GM12878 (cell line): ENCODE measurements around the gene VASH1. TPM values are rescaled to one million over a fixed set of nuclear protein-coding genes. Genes with fewer than 3 reads are reported as not detected.
A peak's percentile ranks its signal among the peaks of the same experiment; 100 is the strongest.

Experiments
- ATAC-seq: fragments of 200-7000 bp; cut with Tn5 transposase; 3 replicates; pipeline ENCODE4 v1.9.1; 2020; ENCODE audit warnings: mild to moderate bottlenecking, moderate library complexity
- BruUV-seq: library from RNA; stranded (reverse); fragments of 400-500 nt; replicated peaks from 2 replicates; lab custom pipeline; 2021; lab: Mats Ljungman, UMichigan
- CTCF ChIA-PET: fragments of 300-600 bp; sonication (Branson Sonifier 250); formaldehyde crosslinking; extraction: SDS; loops from one replicate; lab custom pipeline; 2021; ENCODE audit warnings: inconsistent platforms; lab: Yijun Ruan, JAX
- POLR2A ChIA-PET: fragments of 350-600 bp; formaldehyde crosslinking; extraction: SDS; loops from one replicate; lab custom pipeline; 2021; ENCODE audit warnings: inconsistent platforms; lab: Charles Lee
- RAD21 ChIA-PET: fragments of 300-600 bp; sonication (Branson Sonifier 250); formaldehyde crosslinking; loops from one replicate; lab custom pipeline; 2023; ENCODE audit warnings: antibody characterized with exemption; ENCODE audit not compliant: unreplicated experiment; lab: Charles Lee
- SMC1A ChIA-PET: fragments of 300-600 bp; sonication (Branson Sonifier 250); formaldehyde crosslinking; loops from one replicate; lab custom pipeline; 2023; ENCODE audit not compliant: unreplicated experiment, uncharacterized antibody; lab: Charles Lee
- DNase-seq: peaks from one replicate; pipeline ENCODE4 v3.0.0-alpha.2; 2011; ENCODE audit warnings: low read depth, low spot score
- FAIRE-seq: peaks from 3 replicates; lab custom pipeline; 2011; peaks lifted over from hg19 to GRCh38; lab: Jason Lieb, UNC
- H2AFZ ChIP-seq: 2 replicates; pipeline ENCODE4 v1.6.0; 2011; ENCODE audit warnings: low read depth, low read length, control low read depth; ENCODE audit not compliant: control insufficient read depth
- H3K27ac ChIP-seq: 2 replicates; pipeline ENCODE4 v1.5.1; 2011; ENCODE audit warnings: control low read depth; ENCODE audit not compliant: control insufficient read depth, insufficient read depth
- H3K27me3 ChIP-seq, 2 experiments: replicated peaks in 1 of 2; 2 replicates each; pipeline versions ENCODE4 v1.6.0 to v1.6.1; 2011; ENCODE audit warnings: low read length in 1 of 2; ENCODE audit not compliant: control insufficient read depth in 2 of 2, insufficient read depth in 2 of 2
- H3K36me3 ChIP-seq, 2 experiments: 2 replicates each; pipeline ENCODE4 v1.5.1; 2011; ENCODE audit warnings: low read length in 1 of 2; ENCODE audit not compliant: control insufficient read depth in 2 of 2, insufficient read depth in 2 of 2
- H3K4me1 ChIP-seq: 2 replicates; pipeline ENCODE4 v1.6.1; 2011; ENCODE audit warnings: mild to moderate bottlenecking, low read length, moderate library complexity, mixed read lengths; ENCODE audit not compliant: control insufficient read depth, insufficient read depth
- H3K4me2 ChIP-seq: 2 replicates; pipeline ENCODE4 v1.6.0; 2011; ENCODE audit warnings: control low read depth; ENCODE audit not compliant: control insufficient read depth, insufficient read depth
- H3K4me3 ChIP-seq: fragments of 200-600 bp; sonication (generic); 2 replicates; pipeline ENCODE4 v1.5.1; 2016
- H3K79me2 ChIP-seq: 2 replicates; pipeline ENCODE4 v1.6.0; 2011; ENCODE audit warnings: low read length; ENCODE audit not compliant: control insufficient read depth, insufficient read depth
- H3K9ac ChIP-seq: 2 replicates; pipeline ENCODE4 v1.8.0; 2011; ENCODE audit warnings: low read length, control low read depth, mixed read lengths; ENCODE audit not compliant: control insufficient read depth, insufficient read depth
- H3K9me3 ChIP-seq: replicated peaks from 3 replicates; pipeline ENCODE4 v1.5.1; 2011; ENCODE audit warnings: mild to moderate bottlenecking, low read length; ENCODE audit not compliant: control insufficient read depth, insufficient read depth
- H4K20me1 ChIP-seq: 2 replicates; pipeline ENCODE4 v1.6.0; 2011; ENCODE audit not compliant: control insufficient read depth, insufficient read depth
- ASH2L ChIP-seq: fragments of 300-600, 200-600 bp; sonication (generic); IDR thresholded peaks from 2 replicates; pipeline ENCODE4 v1.6.1; 2017; ENCODE audit warnings: low read depth, mild to moderate bottlenecking, borderline replicate concordance
- EZH2 ChIP-seq: IDR thresholded peaks from 2 replicates; pipeline ENCODE4 v1.6.1; 2012; ENCODE audit warnings: low read depth, mild to moderate bottlenecking, control low read depth, inconsistent platforms, low read length, borderline replicate concordance; ENCODE audit not compliant: control insufficient read depth
- KDM1A ChIP-seq: fragments of 200-600 bp; sonication (generic); IDR thresholded peaks from 2 replicates; pipeline ENCODE4 v1.6.1; 2016; ENCODE audit warnings: borderline replicate concordance
- NBN ChIP-seq: fragments of 450-650 bp; IDR thresholded peaks from 2 replicates; pipeline ENCODE4 v1.6.1; 2016
- NFYA ChIP-seq: IDR thresholded peaks from 2 replicates; pipeline ENCODE4 v1.6.1; 2011; ENCODE audit warnings: low read depth, mild to moderate bottlenecking, low read length, improper control_type of control experiment, borderline replicate concordance
- PAX5 ChIP-seq: IDR thresholded peaks from 2 replicates; pipeline ENCODE4 v1.6.1; 2011; ENCODE audit warnings: low read depth, low read length, borderline replicate concordance
- POU2F2 ChIP-seq: IDR thresholded peaks from 3 replicates; pipeline ENCODE4 v1.6.1; 2011; ENCODE audit warnings: low read depth, mild to moderate bottlenecking, low read length, borderline replicate concordance
- SRF ChIP-seq, 2 experiments: IDR thresholded peaks; 2 replicates each; pipeline ENCODE4 v1.6.1; 2011; ENCODE audit warnings: low read depth in 2 of 2, low read length in 2 of 2, mild to moderate bottlenecking in 1 of 2, moderate library complexity in 1 of 2
- TBL1XR1 ChIP-seq: IDR thresholded peaks from 2 replicates; pipeline ENCODE4 v1.6.1; 2012; ENCODE audit warnings: low read depth, low read length, improper control_type of control experiment
- TCF12 ChIP-seq: IDR thresholded peaks from 2 replicates; pipeline ENCODE4 v1.6.1; 2011; ENCODE audit warnings: low read depth, mild to moderate bottlenecking, low read length
- WRNIP1 ChIP-seq: IDR thresholded peaks from 2 replicates; pipeline ENCODE4 v1.6.1; 2011; ENCODE audit warnings: low read depth, low read length, improper control_type of control experiment, borderline replicate concordance
- WGBS: methylation state at CpG from one replicate; pipeline ENCODE4 v1.1.6; 2016; ENCODE audit warnings: low lambda C conversion rate; ENCODE audit not compliant: insufficient replicate concordance, insufficient coverage; ENCODE audit errors: missing lambda C conversion rate; 5-methylcytosine and 5-hydroxymethylcytosine counted together
- in situ Hi-C: fragments of 300-500 bp; cut with MboI; formaldehyde crosslinking; loops from 9 replicates; pipeline ENCODE4 v1.14.3; 2018; ENCODE audit warnings: mixed read lengths
- intact Hi-C: fragments of 100-400 bp; cut with micrococcal nuclease; formaldehyde crosslinking; loops from one replicate; pipeline ENCODE4 v1.14.2; 2022; ENCODE audit not compliant: unreplicated experiment
- polyA plus RNA-seq, 11 experiments: library from polyadenylated mRNA; depleted of rRNA in 4 of 11; unstranded in 6 of 11; stranded (reverse) in 5 of 11; fragments of >200 nt; fragmentation: Nextera tagmentation in 4 of 11; fragmentation: Illumina TruSeq in 1 of 11; extraction: Ambion mirVana in 4 of 11; extraction: Trizol in 1 of 11; gene quantifications; 1 replicate in 1 of 11; 2 replicates in 10 of 11; pipeline versions ENCODE4 v1.2.1 to v1.2.3, GENCODE V29; 2011 to 2016; ENCODE audit warnings: inconsistent platforms in 2 of 11, missing spikeins in 2 of 11, low read depth in 1 of 11
- total RNA-seq, 4 experiments: library from RNA; depleted of rRNA in 3 of 4; stranded (reverse); fragments of >200 nt in 3 of 4; fragmentation: Illumina TruSeq in 1 of 4; extraction: Trizol in 1 of 4; gene quantifications; 2 replicates each; pipeline versions ENCODE4 v1.2.1 to v1.2.3, GENCODE V29; 2013 to 2021
- TF ChIP-seq, protein P1 (sequence below): fragments of 450-650 bp; IDR thresholded peaks from 2 replicates; pipeline ENCODE4 v1.6.1; 2017; ENCODE audit warnings: mild to moderate bottlenecking, low read depth, inconsistent platforms; ENCODE audit not compliant: poor library complexity, severe bottlenecking
- TF ChIP-seq, protein P2 (sequence below): fragments of 450-650 bp; IDR thresholded peaks from 2 replicates; pipeline ENCODE4 v1.6.1; 2016; ENCODE audit warnings: mild to moderate bottlenecking
- TF ChIP-seq, protein P3 (sequence below): IDR thresholded peaks from 2 replicates; pipeline ENCODE4 v1.6.1; 2011; ENCODE audit warnings: low read depth, mild to moderate bottlenecking, low read length, moderate library complexity, borderline replicate concordance; ENCODE audit errors: extremely low read depth

VASH1 gene
- total and polyA plus RNA-seq, 10 of the 15 experiments (the other 5 are each of a cell fraction or from before 2014, with no cell fraction given), result 0.06 to 2.3 (median 0.53) TPM

DNA sequence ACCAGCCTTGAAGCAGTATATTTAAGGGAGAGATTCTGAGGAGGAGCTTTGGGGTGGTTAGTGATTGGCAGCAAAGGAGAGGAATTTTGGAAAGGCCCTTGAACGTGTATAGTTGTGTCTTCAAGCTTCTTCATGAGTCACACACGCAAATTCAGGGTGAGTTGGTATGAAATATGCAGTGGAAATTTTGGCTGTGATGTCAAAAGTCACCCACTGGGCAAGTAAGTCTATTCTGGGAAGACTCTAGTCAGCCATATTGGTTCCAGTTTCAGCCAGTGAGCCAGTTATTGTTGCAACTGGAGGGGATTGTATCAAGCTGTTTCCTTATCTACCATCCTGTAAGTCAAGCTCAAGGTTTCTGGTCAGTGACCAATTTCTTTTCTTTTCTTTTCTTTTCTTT, 32.0 kb upstream of the VASH1 start:
- H3K4me1 ChIP-seq, result no peaks in the 10 kb centered on the region
- no peak overlapping the region for H2AFZ ChIP-seq
- no peaks in the 10 kb centered on the region for H4K20me1 ChIP-seq
- no peak overlapping the region for H3K27ac ChIP-seq
- no peak for DNase-seq
- H3K9me3 ChIP-seq, result no peaks in the 10 kb centered on the region
- no peak overlapping the region for H3K4me2 ChIP-seq
- H3K4me3 ChIP-seq, result no peak overlapping the region
- no peaks in the 10 kb centered on the region; a peak in 1 of 4 replicates for H3K27me3 ChIP-seq
- no peak for FAIRE-seq
- no peak for ATAC-seq
- ChIA-PET SMC1A (interaction anchor here (1.0 kb wide), 1 partner anchor 144 kb away, joined by 3 read pairs; no protein-coding TSS in a partner anchor), POLR2A (no interaction called here), CTCF (interaction anchor here (2.4 kb wide), 1 partner anchor 19 kb away, joined by 8 read pairs; no protein-coding TSS in a partner anchor), RAD21 (no interaction called here)
- BruUV-seq, result no TSS peak
- no peaks in the 10 kb centered on the region for H3K36me3 ChIP-seq
- no peak overlapping the region for H3K9ac ChIP-seq
- in situ Hi-C loops (no loop called here), intact Hi-C loops (no loop called here)
- no peaks in the 10 kb centered on the region for H3K79me2 ChIP-seq
- TF ChIP-seq ASH2L, result no peak
- WGBS, result 19% methylated on average over 2 of the region's 2 CpGs

DNA sequence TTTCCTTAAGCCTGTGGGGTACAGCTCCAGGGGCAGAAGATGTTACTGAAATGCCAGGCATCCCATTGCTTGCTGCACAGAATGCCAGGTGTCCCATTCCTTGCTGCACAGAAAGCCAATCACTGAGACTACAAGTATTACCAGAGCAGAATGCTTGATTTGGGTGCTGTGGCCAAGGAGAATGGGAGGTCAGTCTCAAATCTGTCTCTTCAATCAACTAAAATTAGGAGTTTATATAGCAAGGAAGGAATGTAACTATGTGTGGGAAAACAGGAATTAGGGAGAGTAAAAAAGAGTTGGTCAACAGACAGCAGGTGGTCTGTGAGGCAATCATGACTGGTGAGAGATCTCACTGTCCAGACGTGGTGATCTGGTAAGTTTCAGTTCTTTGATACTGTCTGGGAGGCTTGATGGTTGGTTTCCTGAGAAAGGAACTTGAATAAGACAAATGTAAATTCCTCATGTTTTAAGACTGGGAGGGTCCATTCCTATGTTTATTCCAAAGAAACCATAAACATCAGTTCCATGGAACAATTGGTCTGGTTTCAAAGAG, 31.2 kb upstream of the VASH1 start:
- BruUV-seq, result no TSS peak
- intact Hi-C loops, result no loop called here
- Histone ChIP-seq H3K4me1 (no peaks in the 10 kb centered on the region), H3K9me3 (no peaks in the 10 kb centered on the region), H3K27me3 (no peaks in the 10 kb centered on the region; a peak in 1 of 4 replicates), H3K4me2 (no peak overlapping the region), H3K4me3 (no peak overlapping the region), H2AFZ (no peak overlapping the region), H3K9ac (no peak overlapping the region), H3K36me3 (no peaks in the 10 kb centered on the region), H3K79me2 (no peaks in the 10 kb centered on the region), H4K20me1 (no peaks in the 10 kb centered on the region), H3K27ac (no peak overlapping the region)
- ChIA-PET POLR2A (no interaction called here), CTCF (interaction anchor here (0.6 to 0.8 kb wide), 2 partner anchors 227 to 421 kb away, joined by 3 read pairs; no protein-coding TSS in a partner anchor), SMC1A (no interaction called here), RAD21 (no interaction called here)
- FAIRE-seq (peak; percentile 80), DNase-seq (no peak), ATAC-seq (no peak)
- in situ Hi-C loops, result no loop called here
- WGBS, result 0% methylated on average over 1 of the region's 1 CpG
- TF ChIP-seq TCF12 (no peak), TBL1XR1 (no peak), WRNIP1 (no peak), SRF (IDR thresholded peaks at IDR 0.05; ENCODE audit: low read depth in 2 of 2, low read length in 2 of 2) (no peak), PAX5 (no peak), NFYA (no peak), POU2F2 (no peak), EZH2 (no peak), NBN (no peak), KDM1A (no peak)
- TF ChIP-seq, protein P1, sequence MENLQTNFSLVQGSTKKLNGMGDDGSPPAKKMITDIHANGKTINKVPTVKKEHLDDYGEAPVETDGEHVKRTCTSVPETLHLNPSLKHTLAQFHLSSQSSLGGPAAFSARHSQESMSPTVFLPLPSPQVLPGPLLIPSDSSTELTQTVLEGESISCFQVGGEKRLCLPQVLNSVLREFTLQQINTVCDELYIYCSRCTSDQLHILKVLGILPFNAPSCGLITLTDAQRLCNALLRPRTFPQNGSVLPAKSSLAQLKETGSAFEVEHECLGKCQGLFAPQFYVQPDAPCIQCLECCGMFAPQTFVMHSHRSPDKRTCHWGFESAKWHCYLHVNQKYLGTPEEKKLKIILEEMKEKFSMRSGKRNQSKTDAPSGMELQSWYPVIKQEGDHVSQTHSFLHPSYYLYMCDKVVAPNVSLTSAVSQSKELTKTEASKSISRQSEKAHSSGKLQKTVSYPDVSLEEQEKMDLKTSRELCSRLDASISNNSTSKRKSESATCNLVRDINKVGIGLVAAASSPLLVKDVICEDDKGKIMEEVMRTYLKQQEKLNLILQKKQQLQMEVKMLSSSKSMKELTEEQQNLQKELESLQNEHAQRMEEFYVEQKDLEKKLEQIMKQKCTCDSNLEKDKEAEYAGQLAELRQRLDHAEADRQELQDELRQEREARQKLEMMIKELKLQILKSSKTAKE, result no peak
- TF ChIP-seq, protein P2, sequence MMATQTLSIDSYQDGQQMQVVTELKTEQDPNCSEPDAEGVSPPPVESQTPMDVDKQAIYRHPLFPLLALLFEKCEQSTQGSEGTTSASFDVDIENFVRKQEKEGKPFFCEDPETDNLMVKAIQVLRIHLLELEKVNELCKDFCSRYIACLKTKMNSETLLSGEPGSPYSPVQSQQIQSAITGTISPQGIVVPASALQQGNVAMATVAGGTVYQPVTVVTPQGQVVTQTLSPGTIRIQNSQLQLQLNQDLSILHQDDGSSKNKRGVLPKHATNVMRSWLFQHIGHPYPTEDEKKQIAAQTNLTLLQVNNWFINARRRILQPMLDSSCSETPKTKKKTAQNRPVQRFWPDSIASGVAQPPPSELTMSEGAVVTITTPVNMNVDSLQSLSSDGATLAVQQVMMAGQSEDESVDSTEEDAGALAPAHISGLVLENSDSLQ, result no peak
- TF ChIP-seq, protein P3, sequence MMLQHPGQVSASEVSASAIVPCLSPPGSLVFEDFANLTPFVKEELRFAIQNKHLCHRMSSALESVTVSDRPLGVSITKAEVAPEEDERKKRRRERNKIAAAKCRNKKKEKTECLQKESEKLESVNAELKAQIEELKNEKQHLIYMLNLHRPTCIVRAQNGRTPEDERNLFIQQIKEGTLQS, result no peak
